H9 (cell line): Measurements from ENCODE around the gene TSPEAR. TPM values are rescaled to one million over a fixed set of nuclear protein-coding genes. Genes with fewer than 3 reads are reported as not detected.

Experiments used
- DNase-seq: peaks from one replicate; pipeline ENCODE4 v3.0.0-alpha.2; 2017
- H2AFZ ChIP-seq: one replicate; pipeline ENCODE4 v1.6.1; 2013; ENCODE audit warnings: mild to moderate bottlenecking, low read length, control low read depth, moderate library complexity
- H2AK5ac ChIP-seq: 2 replicates; pipeline ENCODE4 v1.6.1; 2013; ENCODE audit warnings: low read length, control low read depth, mixed read lengths; ENCODE audit not compliant: insufficient read length
- H2BK120ac ChIP-seq: one replicate; pipeline ENCODE4 v1.6.1; 2013; ENCODE audit warnings: low read depth, mild to moderate bottlenecking, low read length, control low read depth, inconsistent platforms; ENCODE audit not compliant: poor library complexity, severe bottlenecking
- H2BK12ac ChIP-seq: 2 replicates; pipeline ENCODE4 v1.6.1; 2013; ENCODE audit warnings: low read length, control low read depth, mixed read lengths, low read depth; ENCODE audit not compliant: insufficient read length
- H2BK15ac ChIP-seq: 2 replicates; pipeline ENCODE4 v1.6.1; 2013; ENCODE audit warnings: low read depth, low read length, control low read depth
- H2BK20ac ChIP-seq: one replicate; pipeline ENCODE4 v1.6.1; 2013; ENCODE audit warnings: low read depth, mild to moderate bottlenecking, low read length, control low read depth, inconsistent platforms; ENCODE audit not compliant: poor library complexity, severe bottlenecking
- H2BK5ac ChIP-seq: 2 replicates; pipeline ENCODE4 v1.6.1; 2013; ENCODE audit warnings: low read length, control low read depth, mixed read lengths; ENCODE audit not compliant: insufficient read length
- H3K14ac ChIP-seq: 2 replicates; pipeline ENCODE4 v1.6.1; 2013; ENCODE audit warnings: low read length, control low read depth; ENCODE audit not compliant: insufficient read depth
- H3K18ac ChIP-seq: 2 replicates; pipeline ENCODE4 v1.6.1; 2013; ENCODE audit warnings: low read depth, mild to moderate bottlenecking, mixed read lengths, low read length, control low read depth; ENCODE audit not compliant: insufficient read length
- H3K23ac ChIP-seq: 2 replicates; pipeline ENCODE4 v1.6.1; 2013; ENCODE audit warnings: low read length, control low read depth, mixed read lengths, low read depth; ENCODE audit not compliant: insufficient read length
- H3K23me2 ChIP-seq: 2 replicates; pipeline ENCODE4 v1.6.1; 2013; ENCODE audit warnings: low read depth, mild to moderate bottlenecking, mixed read lengths, low read length, control low read depth; ENCODE audit not compliant: insufficient read length, poor library complexity, severe bottlenecking
- H3K27ac ChIP-seq: 2 replicates; pipeline ENCODE4 v1.5.1; 2013; ENCODE audit warnings: low read length, control low read depth, mixed read lengths, low read depth; ENCODE audit not compliant: insufficient read length
- H3K27me3 ChIP-seq: 2 replicates; pipeline ENCODE4 v1.6.1; 2013; ENCODE audit warnings: low read length, control low read depth, inconsistent platforms; ENCODE audit not compliant: insufficient read depth
- H3K4ac ChIP-seq: 2 replicates; pipeline ENCODE4 v1.6.1; 2013; ENCODE audit warnings: low read depth, mild to moderate bottlenecking, control low read depth, inconsistent platforms, low read length, moderate library complexity
- H3K4me1 ChIP-seq: 2 replicates; pipeline ENCODE4 v1.6.1; 2013; ENCODE audit warnings: low read length, control low read depth, inconsistent platforms; ENCODE audit not compliant: insufficient read depth
- H3K4me2 ChIP-seq: 2 replicates; pipeline ENCODE4 v1.6.1; 2013; ENCODE audit warnings: low read length, control low read depth, mixed read lengths; ENCODE audit not compliant: insufficient read length, insufficient read depth
- H3K56ac ChIP-seq: 2 replicates; pipeline ENCODE4 v1.6.1; 2013; ENCODE audit warnings: low read depth, mild to moderate bottlenecking, mixed read lengths, low read length, control low read depth; ENCODE audit not compliant: insufficient read length
- H3K79me1 ChIP-seq: 2 replicates; pipeline ENCODE4 v1.6.1; 2013; ENCODE audit warnings: low read depth, mild to moderate bottlenecking, moderate library complexity, low read length, control low read depth, inconsistent platforms; ENCODE audit not compliant: insufficient read depth, poor library complexity, severe bottlenecking
- H3K79me2 ChIP-seq: 2 replicates; pipeline ENCODE4 v1.6.1; 2013; ENCODE audit warnings: low read length, control low read depth, inconsistent platforms; ENCODE audit not compliant: insufficient read depth
- H3K9ac ChIP-seq: 2 replicates; pipeline ENCODE4 v1.6.1; 2013; ENCODE audit warnings: low read length, control low read depth, mixed read lengths; ENCODE audit not compliant: insufficient read length; ENCODE audit errors: extremely low read depth
- H3K9me3 ChIP-seq: one replicate; pipeline ENCODE4 v1.6.1; 2013; ENCODE audit warnings: low read depth, low read length, inconsistent platforms; ENCODE audit not compliant: control insufficient read depth
- H3T11ph ChIP-seq: one replicate; pipeline ENCODE4 v1.6.1; 2013; ENCODE audit warnings: mild to moderate bottlenecking, low read length, control low read depth, inconsistent platforms
- H4K20me1 ChIP-seq: one replicate; pipeline ENCODE4 v1.6.1; 2013; ENCODE audit not compliant: control insufficient read depth, insufficient read length, insufficient read depth
- H4K5ac ChIP-seq: 2 replicates; pipeline ENCODE4 v1.6.1; 2013; ENCODE audit warnings: low read depth, mild to moderate bottlenecking, mixed read lengths, low read length, control low read depth; ENCODE audit not compliant: insufficient read length
- H4K8ac ChIP-seq: replicated peaks from 2 replicates; pipeline ENCODE4 v1.6.1; 2013; ENCODE audit warnings: low read length, control low read depth, mixed read lengths, low read depth; ENCODE audit not compliant: insufficient read length
- H4K91ac ChIP-seq: 2 replicates; pipeline ENCODE4 v1.6.1; 2013; ENCODE audit warnings: low read depth, mild to moderate bottlenecking, moderate library complexity, mixed read lengths, low read length, control low read depth; ENCODE audit not compliant: insufficient read length
- H3K27ac Mint-ChIP-seq, 3 experiments: 2 replicates in 2 of 3; 3 replicates in 1 of 3; pipeline ENCODE4 v1.8.0; 2020 to 2021; ENCODE audit warnings: mixed read lengths in 3 of 3, mild to moderate bottlenecking in 1 of 3, moderate library complexity in 1 of 3
- H3K27me3 Mint-ChIP-seq: 2 replicates; pipeline ENCODE4 v1.8.0; 2021; ENCODE audit warnings: low read depth, mild to moderate bottlenecking, moderate library complexity, mixed read lengths
- H3K36me3 Mint-ChIP-seq, 3 experiments: 2 replicates in 2 of 3; 3 replicates in 1 of 3; pipeline ENCODE4 v1.8.0; 2020 to 2021; ENCODE audit warnings: low read depth in 3 of 3, mixed read lengths in 3 of 3; ENCODE audit not compliant: insufficient read depth in 1 of 3
- H3K4me1 Mint-ChIP-seq, 2 experiments: 2 replicates each; pipeline ENCODE4 v1.8.0; 2020; ENCODE audit warnings: mixed read lengths in 2 of 2
- H3K4me3 Mint-ChIP-seq, 2 experiments: 2 replicates in 1 of 2; 3 replicates in 1 of 2; pipeline ENCODE4 v1.8.0; 2020 to 2021; ENCODE audit warnings: mild to moderate bottlenecking in 2 of 2, mixed read lengths in 2 of 2, moderate library complexity in 1 of 2
- H3K9me3 Mint-ChIP-seq, 2 experiments: 2 replicates in 1 of 2; 3 replicates in 1 of 2; pipeline ENCODE4 v1.8.0; 2020; ENCODE audit warnings: mild to moderate bottlenecking in 2 of 2, mixed read lengths in 2 of 2, moderate library complexity in 1 of 2
- CTCF ChIP-seq: fragments of 200-600 bp; sonication (generic); conservative IDR thresholded peaks from 3 replicates; pipeline ENCODE4 v1.8.0; 2021; ENCODE audit warnings: antibody characterized with exemption, mild to moderate bottlenecking
- WGBS: extraction: QIAGEN DNeasy Blood & Tissue Kit; methylation state at CpG from one replicate; pipeline ENCODE4 v1.1.7; 2013; ENCODE audit warnings: missing lambda C conversion rate, low lambda C conversion rate, mixed read lengths; ENCODE audit not compliant: insufficient read length; ENCODE audit errors: extremely low coverage; 5-methylcytosine and 5-hydroxymethylcytosine counted together
- total RNA-seq: library from RNA; stranded (reverse); gene quantifications from 2 replicates; pipeline ENCODE4 v1.2.1, GENCODE V29; 2021

The TSPEAR gene
- total RNA-seq, 1 experiment from 2014 or later = 1.3 TPM

GRCh38 chr21:44727757-44728156 is 16.4 kb upstream of the TSPEAR start:
- no peak overlapping the region for H2BK20ac ChIP-seq
- H3K4me1 Mint-ChIP-seq = peaks cover 21 to 27% of the 10 kb centered on the region in 2 experiments
- H3K18ac ChIP-seq = no peak overlapping the region
- H3K4me2 ChIP-seq = no peak overlapping the region
- H3K4me1 ChIP-seq = no peaks in the 10 kb centered on the region
- no peak overlapping the region for H3K4me3 Mint-ChIP-seq
- peak; percentile 26 for DNase-seq
- H3K23ac ChIP-seq = no peak overlapping the region
- no peak overlapping the region for H3T11ph ChIP-seq
- H3K9ac ChIP-seq = no peak overlapping the region
- H4K5ac ChIP-seq = no peak overlapping the region
- H2AK5ac ChIP-seq = no peak overlapping the region
- peaks cover 0 to 10% (median 0%) of the 10 kb centered on the region in 3 experiments; a peak in 1 of 7 replicates for H3K36me3 Mint-ChIP-seq
- H2AFZ ChIP-seq = no peak overlapping the region
- no CpG with 5 or more reads among the region's 9 CpGs for WGBS
- peaks cover 3% of the 10 kb centered on the region for H3K23me2 ChIP-seq
- peaks cover 23% of the 10 kb centered on the region for H3K27me3 Mint-ChIP-seq
- H2BK5ac ChIP-seq = no peak overlapping the region
- H2BK12ac ChIP-seq = no peak overlapping the region
- TF ChIP-seq CTCF = no peak
- H4K8ac ChIP-seq = no peak overlapping the region
- no peak overlapping the region for H3K56ac ChIP-seq
- H3K79me2 ChIP-seq = no peaks in the 10 kb centered on the region
- H2BK15ac ChIP-seq = no peak overlapping the region
- H3K79me1 ChIP-seq = no peaks in the 10 kb centered on the region
- no peaks in the 10 kb centered on the region for H4K20me1 ChIP-seq
- H2BK120ac ChIP-seq = no peak overlapping the region
- H3K27me3 ChIP-seq = no peaks in the 10 kb centered on the region; the same call in 1 of the 2 replicates
- no peak overlapping the region; a peak in 1 of 7 replicates for H3K27ac Mint-ChIP-seq
- H3K9me3 ChIP-seq = no peaks in the 10 kb centered on the region
- no peak overlapping the region for H3K27ac ChIP-seq
- no peak overlapping the region for H4K91ac ChIP-seq
- no peak overlapping the region for H3K4ac ChIP-seq
- H3K9me3 Mint-ChIP-seq = no peaks in the 10 kb centered on the region
- H3K14ac ChIP-seq = no peak overlapping the region
